GM19463 (cell line): ENCODE data around the gene EFCAB11.
A peak's percentile ranks its signal among the peaks of the same experiment; 100 is the strongest.

Experiments
- ATAC-seq: cut with Tn5 transposase; IDR thresholded peaks from one replicate; pipeline ENCODE4 v1.9.1; 2021; ENCODE audit warnings: mild to moderate bottlenecking, moderate library complexity; ENCODE audit not compliant: unreplicated experiment

EFCAB11 gene

GRCh38 chr14:89954070-89955021, at the start of gene EFCAB11:
EFCAB11 (minus strand) TSS chr14:89954730; CDS start chr14:89954660, 70 bp downstream.
- peak; percentile 75 for ATAC-seq

- ATAC-seq = no peak
These were observed 49.2 kb upstream of the EFCAB11 start for GRCh38 chr14:90003526-90004307.

GRCh38 chr14:90000935-90001334, 46.4 kb upstream of the EFCAB11 start:
- ATAC-seq = no peak

- no peak for ATAC-seq
These were observed 42.4 kb upstream of the EFCAB11 start for GRCh38 chr14:89996963-89997362.

- no peak for ATAC-seq
These were observed 37.7 kb upstream of the EFCAB11 start for GRCh38 chr14:89992273-89992672.

GRCh38 chr14:89990623-89991275, 36.2 kb upstream of the EFCAB11 start:
- ATAC-seq = no peak

- ATAC-seq = no peak
These were observed 35.7 kb upstream of the EFCAB11 start for GRCh38 chr14:89990218-89990617.

GRCh38 chr14:89988787-89989186, 34.3 kb upstream of the EFCAB11 start:
- no peak for ATAC-seq

GRCh38 chr14:89987161-89987475, 32.6 kb upstream of the EFCAB11 start:
- no peak for ATAC-seq

- ATAC-seq = no peak
These were observed 32.1 kb upstream of the EFCAB11 start for GRCh38 chr14:89986462-89987160.

GRCh38 chr14:89983375-89983774, 28.8 kb upstream of the EFCAB11 start:
- peak; percentile 50 for ATAC-seq

GRCh38 chr14:89978656-89979055, 24.1 kb upstream of the EFCAB11 start:
- no peak for ATAC-seq

GRCh38 chr14:89977668-89978067, 23.1 kb upstream of the EFCAB11 start:
- ATAC-seq = no peak

GRCh38 chr14:89973234-89973823, 18.8 kb upstream of the EFCAB11 start:
- peak; percentile 61 for ATAC-seq

GRCh38 chr14:89965839-89966238, 11.3 kb upstream of the EFCAB11 start:
- no peak for ATAC-seq

- ATAC-seq = no peak
These were observed 8.9 kb upstream of the EFCAB11 start for GRCh38 chr14:89963288-89963978.

GRCh38 chr14:89960914-89961313, 6.4 kb upstream of the EFCAB11 start:
- ATAC-seq = no peak

GRCh38 chr14:89959853-89960445, 5.4 kb upstream of the EFCAB11 start:
- ATAC-seq = no peak

- no peak for ATAC-seq
These were observed 4.4 kb upstream of the EFCAB11 start for GRCh38 chr14:89958966-89959365.
